HEK293 (cell line): ENCODE data around the gene AEBP2.

ENCODE experiments used
- CTCF ChIA-PET: fragments of 350-600 bp; formaldehyde crosslinking; extraction: SDS; loops from one replicate; lab custom pipeline; 2021; ENCODE audit warnings: antibody characterized with exemption; lab: Yijun Ruan, JAX
- POLR2A ChIA-PET: fragments of 300-600 bp; formaldehyde crosslinking; extraction: SDS; loops from one replicate; lab custom pipeline; 2020; ENCODE audit warnings: antibody characterized with exemption, inconsistent platforms; lab: Yijun Ruan, JAX
- H3K27ac ChIP-seq: fragments of 200-500 bp; sonication (Bioruptor generic); 2 replicates; pipeline ENCODE4 v1.5.1; 2014; ENCODE audit warnings: low read depth, low read length, control low read depth, inconsistent platforms; ENCODE audit errors: extremely low read depth
- H3K36me3 ChIP-seq, 2 experiments: fragments of 200-500 bp in 1 of 2; sonication (Bioruptor generic) in 1 of 2; 1 replicate in 1 of 2; 2 replicates in 1 of 2; pipeline ENCODE4 v1.5.1; 2014 to 2017; ENCODE audit warnings: inconsistent platforms in 2 of 2, low read length in 2 of 2; ENCODE audit not compliant: control insufficient read depth in 2 of 2, insufficient read depth in 1 of 2
- H3K4me1 ChIP-seq: fragments of 200-500 bp; sonication (Bioruptor generic); 2 replicates; pipeline ENCODE4 v1.5.1; 2014; ENCODE audit warnings: mild to moderate bottlenecking, low read length, inconsistent platforms; ENCODE audit not compliant: control insufficient read depth, insufficient read depth
- H3K4me3 ChIP-seq: 2 replicates; pipeline ENCODE4 v1.5.1; 2011; ENCODE audit warnings: low read depth, mild to moderate bottlenecking, control low read depth, low read length, moderate library complexity
- H3K9me3 ChIP-seq: fragments of 200-500 bp; sonication (Bioruptor generic); 2 replicates; pipeline ENCODE4 v1.5.1; 2014; ENCODE audit warnings: low read depth, low read length, inconsistent platforms; ENCODE audit not compliant: control insufficient read depth, insufficient read depth
- SETDB1 ChIP-seq: IDR thresholded peaks from one replicate; pipeline ENCODE4 v1.6.1; 2017; ENCODE audit warnings: mild to moderate bottlenecking, low read length, moderate library complexity, mixed read lengths; ENCODE audit not compliant: insufficient read length
- SP7 ChIP-seq: fragments of 450-650 bp; formaldehyde crosslinking; IDR thresholded peaks from 2 replicates; pipeline ENCODE4 v1.5.1; 2016; ENCODE audit warnings: missing biosample characterization, missing genetic modification characterization
- ZFP41 ChIP-seq: fragments of 450-650 bp; formaldehyde crosslinking; IDR thresholded peaks from 2 replicates; pipeline ENCODE4 v1.5.1; 2016; ENCODE audit warnings: missing biosample characterization, missing genetic modification characterization, borderline replicate concordance
- ZFP69B ChIP-seq: fragments of 450-650 bp; formaldehyde crosslinking; IDR thresholded peaks from 2 replicates; pipeline ENCODE4 v1.5.1; 2016; ENCODE audit warnings: missing biosample characterization, missing genetic modification characterization
- ZNF112 ChIP-seq: fragments of 450-650 bp; formaldehyde crosslinking; IDR thresholded peaks from 2 replicates; pipeline ENCODE4 v1.5.0; 2017; ENCODE audit warnings: missing biosample characterization, missing genetic modification characterization
- ZNF175 ChIP-seq: fragments of 450-650 bp; formaldehyde crosslinking; IDR thresholded peaks from 2 replicates; pipeline ENCODE4 v1.5.1; 2016; ENCODE audit warnings: missing biosample characterization, missing genetic modification characterization
- ZNF2 ChIP-seq: fragments of 450-650 bp; formaldehyde crosslinking; IDR thresholded peaks from 2 replicates; pipeline ENCODE4 v1.5.1; 2016; ENCODE audit warnings: missing biosample characterization, missing genetic modification characterization
- ZNF37A ChIP-seq: fragments of 450-650 bp; IDR thresholded peaks from 2 replicates; pipeline ENCODE4 v1.5.1; 2018; ENCODE audit warnings: missing biosample characterization, missing genetic modification characterization
- ZNF510 ChIP-seq: fragments of 450-650 bp; formaldehyde crosslinking; IDR thresholded peaks from 2 replicates; pipeline ENCODE4 v1.5.1; 2018; ENCODE audit warnings: mild to moderate bottlenecking, missing genetic modification characterization, missing biosample characterization; ENCODE audit not compliant: insufficient replicate concordance
- ZNF530 ChIP-seq: fragments of 450-650 bp; formaldehyde crosslinking; IDR thresholded peaks from 2 replicates; pipeline ENCODE4 v1.5.1; 2016; ENCODE audit warnings: low read depth, missing biosample characterization, missing genetic modification characterization
- ZNF549 ChIP-seq: fragments of 450-650 bp; IDR thresholded peaks from 2 replicates; pipeline ENCODE4 v1.5.1; 2018; ENCODE audit warnings: missing biosample characterization, missing genetic modification characterization, mild to moderate bottlenecking, inconsistent platforms, moderate library complexity
- TF ChIP-seq, protein P1 (sequence below): fragments of 450-650 bp; formaldehyde crosslinking; IDR thresholded peaks from 2 replicates; pipeline ENCODE4 v1.5.0; 2017; ENCODE audit warnings: missing biosample characterization, missing genetic modification characterization, borderline replicate concordance
- TF ChIP-seq, protein P2 (sequence below): fragments of 450-650 bp; formaldehyde crosslinking; IDR thresholded peaks from 2 replicates; pipeline ENCODE4 v1.5.1; 2016; ENCODE audit warnings: missing biosample characterization, missing genetic modification characterization, low read depth
- TF ChIP-seq, protein P3 (sequence below): fragments of 450-650 bp; formaldehyde crosslinking; IDR thresholded peaks from 2 replicates; pipeline ENCODE4 v1.5.1; 2016; ENCODE audit warnings: missing biosample characterization, missing genetic modification characterization

The AEBP2 gene

DNA sequence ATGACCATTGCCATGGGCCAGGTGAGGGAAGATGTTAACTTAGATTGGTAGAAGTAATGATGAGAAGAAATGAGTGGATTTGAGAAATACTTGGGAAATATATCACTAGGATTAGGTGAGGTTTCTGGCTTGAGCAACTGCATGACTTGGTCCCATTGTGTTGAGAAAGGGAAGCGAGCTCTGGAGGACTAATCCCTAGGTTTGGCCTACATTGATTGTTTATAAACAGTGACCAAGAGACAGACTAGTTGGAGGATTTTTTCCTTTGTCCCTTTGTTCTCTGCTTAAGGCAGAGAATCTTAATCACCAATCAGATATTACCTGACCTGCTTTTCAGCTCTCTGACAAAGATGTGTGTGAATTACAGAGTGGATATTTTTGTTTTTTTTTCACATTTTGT is 100.5 kb downstream of the AEBP2 start (continued):
- TF ChIP-seq ZNF510 (tag by site-specific recombination): no peak

DNA sequence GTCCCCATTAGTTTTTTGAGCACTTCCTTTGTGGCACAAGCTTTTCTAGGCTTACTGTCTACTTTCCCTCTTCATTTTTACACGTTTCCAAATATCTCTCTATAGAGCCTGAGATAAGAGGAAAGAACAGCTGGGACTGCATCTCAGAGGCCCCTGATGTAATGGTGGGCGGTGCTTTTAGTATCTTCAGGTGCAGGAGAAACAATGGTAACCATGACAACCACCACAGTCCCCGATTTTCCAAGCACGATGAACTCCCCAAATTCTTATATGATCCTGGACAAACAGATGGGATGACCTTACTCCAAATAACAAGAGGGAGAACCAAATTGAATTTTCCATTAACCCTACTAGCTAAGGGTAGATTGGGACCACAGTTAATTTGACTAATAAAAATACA is 103.3 kb downstream of the AEBP2 start:
- no peaks in the 10 kb centered on the region for H3K9me3 ChIP-seq
- TF ChIP-seq SETDB1 (no peak), ZNF37A (no peak), ZFP69B (tag by site-specific recombination) (no peak), ZNF175 (tag by site-specific recombination) (no peak)
- TF ChIP-seq, protein P1, sequence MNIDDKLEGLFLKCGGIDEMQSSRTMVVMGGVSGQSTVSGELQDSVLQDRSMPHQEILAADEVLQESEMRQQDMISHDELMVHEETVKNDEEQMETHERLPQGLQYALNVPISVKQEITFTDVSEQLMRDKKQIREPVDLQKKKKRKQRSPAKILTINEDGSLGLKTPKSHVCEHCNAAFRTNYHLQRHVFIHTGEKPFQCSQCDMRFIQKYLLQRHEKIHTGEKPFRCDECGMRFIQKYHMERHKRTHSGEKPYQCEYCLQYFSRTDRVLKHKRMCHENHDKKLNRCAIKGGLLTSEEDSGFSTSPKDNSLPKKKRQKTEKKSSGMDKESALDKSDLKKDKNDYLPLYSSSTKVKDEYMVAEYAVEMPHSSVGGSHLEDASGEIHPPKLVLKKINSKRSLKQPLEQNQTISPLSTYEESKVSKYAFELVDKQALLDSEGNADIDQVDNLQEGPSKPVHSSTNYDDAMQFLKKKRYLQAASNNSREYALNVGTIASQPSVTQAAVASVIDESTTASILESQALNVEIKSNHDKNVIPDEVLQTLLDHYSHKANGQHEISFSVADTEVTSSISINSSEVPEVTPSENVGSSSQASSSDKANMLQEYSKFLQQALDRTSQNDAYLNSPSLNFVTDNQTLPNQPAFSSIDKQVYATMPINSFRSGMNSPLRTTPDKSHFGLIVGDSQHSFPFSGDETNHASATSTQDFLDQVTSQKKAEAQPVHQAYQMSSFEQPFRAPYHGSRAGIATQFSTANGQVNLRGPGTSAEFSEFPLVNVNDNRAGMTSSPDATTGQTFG (tag by site-specific recombination): no peak
- ChIA-PET POLR2A (no interaction called here), CTCF (interaction anchor here (0.6 to 1.0 kb wide), 2 partner anchors 83 to 101 kb away, joined by 3 read pairs; no protein-coding TSS in a partner anchor)
- H3K27ac ChIP-seq: no peak overlapping the region
- H3K4me1 ChIP-seq: no peaks in the 10 kb centered on the region
- no peak overlapping the region for H3K4me3 ChIP-seq
- no peaks in the 10 kb centered on the region for H3K36me3 ChIP-seq

DNA sequence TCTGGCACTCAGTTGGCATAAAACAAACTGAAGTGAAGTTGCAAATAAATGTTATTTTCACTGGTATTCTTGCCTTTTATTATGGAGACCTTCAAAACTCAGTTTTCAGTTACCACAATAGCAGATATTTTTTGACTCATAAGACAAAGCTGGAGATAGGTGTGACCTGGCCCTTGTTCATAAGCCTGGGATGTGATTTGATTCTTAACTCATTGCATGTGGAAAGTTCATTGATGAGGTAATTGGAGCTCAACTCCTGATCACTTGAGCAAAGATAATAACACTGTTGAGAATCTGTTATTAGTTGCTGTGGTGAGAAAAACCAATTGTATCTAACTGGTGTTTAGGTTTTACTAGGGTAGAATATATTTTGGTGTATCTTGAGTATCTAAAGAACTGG is 105.1 kb downstream of the AEBP2 start:
- ChIA-PET CTCF (no interaction called here), POLR2A (no interaction called here)
- TF ChIP-seq, protein P2, sequence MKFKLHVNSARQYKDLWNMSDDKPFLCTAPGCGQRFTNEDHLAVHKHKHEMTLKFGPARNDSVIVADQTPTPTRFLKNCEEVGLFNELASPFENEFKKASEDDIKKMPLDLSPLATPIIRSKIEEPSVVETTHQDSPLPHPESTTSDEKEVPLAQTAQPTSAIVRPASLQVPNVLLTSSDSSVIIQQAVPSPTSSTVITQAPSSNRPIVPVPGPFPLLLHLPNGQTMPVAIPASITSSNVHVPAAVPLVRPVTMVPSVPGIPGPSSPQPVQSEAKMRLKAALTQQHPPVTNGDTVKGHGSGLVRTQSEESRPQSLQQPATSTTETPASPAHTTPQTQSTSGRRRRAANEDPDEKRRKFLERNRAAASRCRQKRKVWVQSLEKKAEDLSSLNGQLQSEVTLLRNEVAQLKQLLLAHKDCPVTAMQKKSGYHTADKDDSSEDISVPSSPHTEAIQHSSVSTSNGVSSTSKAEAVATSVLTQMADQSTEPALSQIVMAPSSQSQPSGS (tag by site-specific recombination): no peak
- no peak for TF ChIP-seq SP7 (tag by site-specific recombination)
- TF ChIP-seq ZNF549 (tag by site-specific recombination): no peak
- TF ChIP-seq ZNF530: no peak
- TF ChIP-seq, protein P3, sequence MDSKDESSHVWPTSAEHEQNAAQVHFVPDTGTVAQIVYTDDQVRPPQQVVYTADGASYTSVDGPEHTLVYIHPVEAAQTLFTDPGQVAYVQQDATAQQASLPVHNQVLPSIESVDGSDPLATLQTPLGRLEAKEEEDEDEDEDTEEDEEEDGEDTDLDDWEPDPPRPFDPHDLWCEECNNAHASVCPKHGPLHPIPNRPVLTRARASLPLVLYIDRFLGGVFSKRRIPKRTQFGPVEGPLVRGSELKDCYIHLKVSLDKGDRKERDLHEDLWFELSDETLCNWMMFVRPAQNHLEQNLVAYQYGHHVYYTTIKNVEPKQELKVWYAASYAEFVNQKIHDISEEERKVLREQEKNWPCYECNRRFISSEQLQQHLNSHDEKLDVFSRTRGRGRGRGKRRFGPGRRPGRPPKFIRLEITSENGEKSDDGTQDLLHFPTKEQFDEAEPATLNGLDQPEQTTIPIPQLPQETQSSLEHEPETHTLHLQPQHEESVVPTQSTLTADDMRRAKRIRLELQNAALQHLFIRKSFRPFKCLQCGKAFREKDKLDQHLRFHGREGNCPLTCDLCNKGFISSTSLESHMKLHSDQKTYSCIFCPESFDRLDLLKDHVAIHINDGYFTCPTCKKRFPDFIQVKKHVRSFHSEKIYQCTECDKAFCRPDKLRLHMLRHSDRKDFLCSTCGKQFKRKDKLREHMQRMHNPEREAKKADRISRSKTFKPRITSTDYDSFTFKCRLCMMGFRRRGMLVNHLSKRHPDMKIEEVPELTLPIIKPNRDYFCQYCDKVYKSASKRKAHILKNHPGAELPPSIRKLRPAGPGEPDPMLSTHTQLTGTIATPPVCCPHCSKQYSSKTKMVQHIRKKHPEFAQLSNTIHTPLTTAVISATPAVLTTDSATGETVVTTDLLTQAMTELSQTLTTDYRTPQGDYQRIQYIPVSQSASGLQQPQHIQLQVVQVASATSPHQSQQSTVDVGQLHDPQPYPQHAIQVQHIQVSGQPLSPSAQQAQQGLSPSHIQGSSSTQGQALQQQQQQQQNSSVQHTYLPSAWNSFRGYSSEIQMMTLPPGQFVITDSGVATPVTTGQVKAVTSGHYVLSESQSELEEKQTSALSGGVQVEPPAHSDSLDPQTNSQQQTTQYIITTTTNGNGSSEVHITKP (tag by site-specific recombination): no peak
- no peak for TF ChIP-seq ZNF2 (tag by site-specific recombination)
- no peak for TF ChIP-seq ZNF112
- TF ChIP-seq ZFP41 (tag by site-specific recombination): no peak
- H3K9me3 ChIP-seq: no peaks in the 10 kb centered on the region
- H3K27ac ChIP-seq: no peak overlapping the region
- no peaks in the 10 kb centered on the region for H3K36me3 ChIP-seq
- H3K4me1 ChIP-seq: no peaks in the 10 kb centered on the region
- no peak overlapping the region for H3K4me3 ChIP-seq
